HG03175 (cell line): ENCODE data around the gene HNRNPK.

Experiments used
- ATAC-seq: cut with Tn5 transposase; IDR thresholded peaks from one replicate; pipeline ENCODE4 v1.9.1; 2021; ENCODE audit warnings: mild to moderate bottlenecking, moderate library complexity; ENCODE audit not compliant: unreplicated experiment

Gene HNRNPK

GRCh38 chr9:83979812-83980394 lies at the start of gene HNRNPK:
TSS of gene HNRNPK (minus strand) at chr9:83980215. CDS start at chr9:83978252, 1,963 bp downstream.
- ATAC-seq: peak; percentile 83

GRCh38 chr9:84027201-84027600 lies 47.2 kb upstream of the HNRNPK start:
- no peak for ATAC-seq

GRCh38 chr9:84024041-84024575 lies 44.1 kb upstream of the HNRNPK start:
- ATAC-seq: no peak

GRCh38 chr9:84007662-84008061 lies 27.6 kb upstream of the HNRNPK start:
- ATAC-seq: no peak

- ATAC-seq: no peak
These were observed 23.2 kb upstream of the HNRNPK start for GRCh38 chr9:84003246-84003645.

GRCh38 chr9:84002344-84002743 lies 22.3 kb upstream of the HNRNPK start:
- ATAC-seq: peak; percentile 82

- no peak for ATAC-seq
These were observed 21.6 kb upstream of the HNRNPK start for GRCh38 chr9:84001621-84002020.

GRCh38 chr9:84000186-84000585 lies 20.2 kb upstream of the HNRNPK start:
- ATAC-seq: no peak

- ATAC-seq: no peak
These were observed 19.3 kb upstream of the HNRNPK start for GRCh38 chr9:83999141-83999918.

- no peak for ATAC-seq
These were observed 16.1 kb upstream of the HNRNPK start for GRCh38 chr9:83996126-83996525.

- no peak for ATAC-seq
These were observed 12.9 kb upstream of the HNRNPK start for GRCh38 chr9:83992901-83993300.

GRCh38 chr9:83992407-83992806 lies 12.4 kb upstream of the HNRNPK start:
- ATAC-seq: no peak

- ATAC-seq: no peak
These were observed 11.3 kb upstream of the HNRNPK start for GRCh38 chr9:83991355-83991754.

- ATAC-seq: no peak
These were observed 8.4 kb upstream of the HNRNPK start for GRCh38 chr9:83988411-83988810.

GRCh38 chr9:83987402-83987791 lies 7.4 kb upstream of the HNRNPK start:
- ATAC-seq: no peak

- no peak for ATAC-seq
These were observed 6.9 kb upstream of the HNRNPK start for GRCh38 chr9:83986765-83987401.

- no peak for ATAC-seq
These were observed 6.2 kb upstream of the HNRNPK start for GRCh38 chr9:83986195-83986594.

- ATAC-seq: peak; percentile 2
These were observed 1.3 kb upstream of the HNRNPK start for GRCh38 chr9:83981126-83981871.

GRCh38 chr9:83980395-83981125 lies 545 bp upstream of the HNRNPK start, which contains the start of gene RMI1:
TSS of gene RMI1 (plus strand) at chr9:83980805. CDS start at chr9:84000987, 20,182 bp downstream.
- ATAC-seq: peak; percentile 73
